ENCODE measurements around the gene PRR15. TPM values are rescaled to one million over a fixed set of nuclear protein-coding genes. Genes with fewer than 3 reads are reported as not detected.

PRR15 gene
- total RNA-seq, 1 experiment from 2014 or later = 2.9 TPM

DNA sequence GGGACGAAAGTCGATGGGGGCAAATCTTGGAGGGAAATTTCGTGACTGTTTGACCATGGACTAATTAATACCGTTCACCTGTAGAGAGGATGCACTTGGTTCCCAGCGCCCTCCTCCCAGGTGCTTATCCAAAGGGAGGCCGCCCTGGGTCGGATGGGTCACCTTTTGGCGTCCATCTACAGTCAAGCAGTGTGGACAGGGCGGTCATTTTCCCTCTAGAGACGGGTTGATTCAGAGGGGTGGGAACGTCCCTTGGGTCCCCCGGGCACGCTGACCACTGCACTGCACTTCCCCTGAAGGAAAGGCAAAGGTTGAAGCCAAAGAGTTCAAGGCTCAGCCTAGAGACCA is 2.0 kb downstream of the PRR15 start:
- ChIA-PET CTCF (no interaction called here), RAD21 (ENCODE audit: low non-redundant PET in 1 of 2, low total read pairs in 2 of 2, uncharacterized antibody in 2 of 2, unreplicated experiment in 2 of 2) (no interaction called here), POLR2A (no interaction called here)
- no peaks in the 10 kb centered on the region for H3K9me2 ChIP-seq (ENCODE audit: insufficient read depth)
- BruUV-seq (replicated peaks) = no TSS peak
- no peaks in the 10 kb centered on the region for H4K20me1 ChIP-seq (ENCODE audit: insufficient read depth)
- no peak overlapping the region for H2AFZ ChIP-seq (ENCODE audit: low read depth, low read length, poor library complexity, severe bottlenecking)
- intact Hi-C loops (cut with micrococcal nuclease) = no loop called here
- H3K9me3 ChIP-seq (ENCODE audit: control insufficient read depth in 1 of 2, insufficient read depth in 1 of 2, low read depth in 1 of 2, low read length in 2 of 2) = no peaks in the 10 kb centered on the region
- H3K27ac ChIP-seq (ENCODE audit: low read depth, low read length) = no peak overlapping the region
- no peak for TF ChIP-seq ZBTB33 (IDR thresholded peaks at IDR 0.05; ENCODE audit: extremely low read depth, insufficient replicate concordance, low read length)
- no peak for TF ChIP-seq ZNF274 (IDR thresholded peaks at IDR 0.05; ENCODE audit: low read depth, low read length)
- TF ChIP-seq RAD21 (IDR thresholded peaks at IDR 0.05; ENCODE audit: low read depth) = no peak
- TF ChIP-seq ELF1 (IDR thresholded peaks at IDR 0.05; ENCODE audit: borderline replicate concordance, low read depth) = no peak
- TF ChIP-seq, protein P1, sequence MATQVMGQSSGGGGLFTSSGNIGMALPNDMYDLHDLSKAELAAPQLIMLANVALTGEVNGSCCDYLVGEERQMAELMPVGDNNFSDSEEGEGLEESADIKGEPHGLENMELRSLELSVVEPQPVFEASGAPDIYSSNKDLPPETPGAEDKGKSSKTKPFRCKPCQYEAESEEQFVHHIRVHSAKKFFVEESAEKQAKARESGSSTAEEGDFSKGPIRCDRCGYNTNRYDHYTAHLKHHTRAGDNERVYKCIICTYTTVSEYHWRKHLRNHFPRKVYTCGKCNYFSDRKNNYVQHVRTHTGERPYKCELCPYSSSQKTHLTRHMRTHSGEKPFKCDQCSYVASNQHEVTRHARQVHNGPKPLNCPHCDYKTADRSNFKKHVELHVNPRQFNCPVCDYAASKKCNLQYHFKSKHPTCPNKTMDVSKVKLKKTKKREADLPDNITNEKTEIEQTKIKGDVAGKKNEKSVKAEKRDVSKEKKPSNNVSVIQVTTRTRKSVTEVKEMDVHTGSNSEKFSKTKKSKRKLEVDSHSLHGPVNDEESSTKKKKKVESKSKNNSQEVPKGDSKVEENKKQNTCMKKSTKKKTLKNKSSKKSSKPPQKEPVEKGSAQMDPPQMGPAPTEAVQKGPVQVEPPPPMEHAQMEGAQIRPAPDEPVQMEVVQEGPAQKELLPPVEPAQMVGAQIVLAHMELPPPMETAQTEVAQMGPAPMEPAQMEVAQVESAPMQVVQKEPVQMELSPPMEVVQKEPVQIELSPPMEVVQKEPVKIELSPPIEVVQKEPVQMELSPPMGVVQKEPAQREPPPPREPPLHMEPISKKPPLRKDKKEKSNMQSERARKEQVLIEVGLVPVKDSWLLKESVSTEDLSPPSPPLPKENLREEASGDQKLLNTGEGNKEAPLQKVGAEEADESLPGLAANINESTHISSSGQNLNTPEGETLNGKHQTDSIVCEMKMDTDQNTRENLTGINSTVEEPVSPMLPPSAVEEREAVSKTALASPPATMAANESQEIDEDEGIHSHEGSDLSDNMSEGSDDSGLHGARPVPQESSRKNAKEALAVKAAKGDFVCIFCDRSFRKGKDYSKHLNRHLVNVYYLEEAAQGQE (IDR thresholded peaks at IDR 0.05; ENCODE audit: low read depth) = no peak
- TF ChIP-seq YY1 (IDR thresholded peaks at IDR 0.05; ENCODE audit: extremely low read depth, insufficient replicate concordance, low read depth, low read length) = no peak
- TF ChIP-seq CEBPB (IDR thresholded peaks at IDR 0.05; ENCODE audit: low read depth) = no peak
- TF ChIP-seq, protein P2, sequence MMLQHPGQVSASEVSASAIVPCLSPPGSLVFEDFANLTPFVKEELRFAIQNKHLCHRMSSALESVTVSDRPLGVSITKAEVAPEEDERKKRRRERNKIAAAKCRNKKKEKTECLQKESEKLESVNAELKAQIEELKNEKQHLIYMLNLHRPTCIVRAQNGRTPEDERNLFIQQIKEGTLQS (IDR thresholded peaks at IDR 0.05) = no peak
- no peak for TF ChIP-seq TCF7L2 (IDR thresholded peaks at IDR 0.05; ENCODE audit: borderline replicate concordance, extremely low read depth, insufficient read depth, insufficient read length)
- no peaks in the 10 kb centered on the region for H3K36me3 ChIP-seq (ENCODE audit: control insufficient read depth in 1 of 2, insufficient read depth in 2 of 2, low read length in 2 of 2)
- no peak for DNase-seq (ENCODE audit: low read depth, low spot score)
- no peaks in the 10 kb centered on the region for H3K79me2 ChIP-seq (ENCODE audit: insufficient read depth, low read length)
- peaks cover 6 to 19% of the 10 kb centered on the region in 2 experiments; a peak in 2 of 4 replicates for H3K4me1 ChIP-seq (ENCODE audit: control insufficient read depth in 1 of 2, insufficient read depth in 2 of 2, low read length in 2 of 2)
- ATAC-seq = no peak
- H3K27me3 ChIP-seq (ENCODE audit: insufficient read depth, low read length) = no peaks in the 10 kb centered on the region
- no peak overlapping the region for H3K9ac ChIP-seq (ENCODE audit: low read length)
- H3K4me3 ChIP-seq (replicated peaks in 1 of 2; ENCODE audit: low read depth in 1 of 2, low read length in 2 of 2) = no peak overlapping the region
- no peak overlapping the region for H3K4me2 ChIP-seq (ENCODE audit: low read length)
